C4-2B (cell line): ENCODE data around the gene CACNA1H.

Source experiments
- ZFX ChIP-seq: fragments of 450-650 bp; IDR thresholded peaks from 2 replicates; pipeline ENCODE4 v1.6.1; 2017
- TF ChIP-seq, protein P1 (sequence below): fragments of 450-650 bp; conservative IDR thresholded peaks from 2 replicates; pipeline ENCODE4 v1.5.1; 2017; ENCODE audit warnings: mild to moderate bottlenecking

DNA sequence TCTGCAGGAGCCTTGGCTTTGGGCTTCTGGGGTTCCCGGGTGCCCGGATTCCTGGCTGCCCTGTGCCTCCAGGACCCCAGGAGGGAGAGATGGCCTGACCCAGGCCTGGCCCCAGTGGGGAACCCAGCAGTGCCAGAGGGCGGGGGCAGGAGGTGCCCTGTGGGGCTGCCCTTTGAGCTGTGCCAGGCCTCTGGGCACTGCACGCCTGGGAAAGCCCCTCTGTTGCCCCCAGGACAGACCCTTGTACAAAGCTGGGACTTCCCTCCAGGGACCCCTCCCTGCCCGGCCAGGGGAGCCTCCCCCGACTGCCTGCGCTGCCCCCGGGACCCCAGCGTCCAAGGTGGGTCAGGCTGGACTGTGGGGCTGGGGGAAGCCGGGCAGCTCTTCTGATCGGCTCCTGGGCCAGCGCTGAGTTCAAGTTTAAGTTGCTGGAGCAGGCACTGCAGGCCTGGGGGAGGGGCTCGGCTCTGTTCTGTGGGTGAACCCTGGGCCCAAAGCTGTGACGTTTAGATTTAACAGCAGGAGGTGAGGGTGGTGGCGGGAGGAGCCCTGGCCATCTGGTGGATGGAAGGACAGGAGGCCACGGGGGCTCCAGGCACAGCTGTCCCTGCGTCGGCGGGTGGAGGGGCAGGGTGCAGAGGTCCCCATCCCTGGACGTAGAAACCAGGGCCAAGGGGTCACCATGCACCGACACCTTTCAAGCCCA is 29.2 kb upstream of the CACNA1H start:
- TF ChIP-seq, protein P1, sequence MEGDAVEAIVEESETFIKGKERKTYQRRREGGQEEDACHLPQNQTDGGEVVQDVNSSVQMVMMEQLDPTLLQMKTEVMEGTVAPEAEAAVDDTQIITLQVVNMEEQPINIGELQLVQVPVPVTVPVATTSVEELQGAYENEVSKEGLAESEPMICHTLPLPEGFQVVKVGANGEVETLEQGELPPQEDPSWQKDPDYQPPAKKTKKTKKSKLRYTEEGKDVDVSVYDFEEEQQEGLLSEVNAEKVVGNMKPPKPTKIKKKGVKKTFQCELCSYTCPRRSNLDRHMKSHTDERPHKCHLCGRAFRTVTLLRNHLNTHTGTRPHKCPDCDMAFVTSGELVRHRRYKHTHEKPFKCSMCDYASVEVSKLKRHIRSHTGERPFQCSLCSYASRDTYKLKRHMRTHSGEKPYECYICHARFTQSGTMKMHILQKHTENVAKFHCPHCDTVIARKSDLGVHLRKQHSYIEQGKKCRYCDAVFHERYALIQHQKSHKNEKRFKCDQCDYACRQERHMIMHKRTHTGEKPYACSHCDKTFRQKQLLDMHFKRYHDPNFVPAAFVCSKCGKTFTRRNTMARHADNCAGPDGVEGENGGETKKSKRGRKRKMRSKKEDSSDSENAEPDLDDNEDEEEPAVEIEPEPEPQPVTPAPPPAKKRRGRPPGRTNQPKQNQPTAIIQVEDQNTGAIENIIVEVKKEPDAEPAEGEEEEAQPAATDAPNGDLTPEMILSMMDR: no peak
- TF ChIP-seq ZFX: no peak
